ENCODE data around the gene KDM1B.

The KDM1B gene

DNA sequence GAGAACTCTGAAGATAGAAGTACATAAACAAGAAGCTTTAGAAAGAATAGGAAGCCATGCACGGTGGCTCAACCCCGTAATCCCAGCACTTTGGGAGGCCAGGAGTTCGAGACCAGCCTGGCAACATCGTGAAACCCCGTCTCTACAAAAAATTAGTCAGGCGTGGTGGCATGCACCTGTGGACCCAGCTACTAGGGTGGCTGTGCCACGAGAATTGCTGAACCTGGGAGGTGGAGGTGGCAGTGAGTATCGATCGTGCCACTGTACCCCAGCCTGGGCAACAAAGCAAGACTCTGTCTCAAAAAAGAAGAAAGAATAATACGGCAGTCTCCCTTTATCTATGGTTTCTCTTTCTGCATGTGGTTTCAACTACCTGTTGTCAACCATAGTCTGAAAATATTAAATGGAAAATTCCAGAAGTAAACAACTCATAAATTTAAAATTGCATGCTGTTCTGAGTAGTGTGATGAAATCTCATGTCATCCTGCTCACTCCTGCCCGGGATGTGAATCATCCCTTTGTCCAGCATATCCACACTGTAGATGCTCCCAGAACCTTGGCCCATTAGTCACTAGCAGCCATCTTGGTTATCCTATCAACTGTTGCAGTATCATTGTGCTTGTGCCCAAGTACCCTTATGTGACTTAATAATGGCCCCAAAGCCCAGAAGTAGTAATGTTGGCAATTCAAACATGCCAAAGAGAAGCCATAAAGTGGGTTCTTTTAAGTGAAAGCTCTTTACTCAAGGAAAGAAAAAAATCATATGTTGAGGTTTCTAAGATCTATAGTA lies 87.0 kb downstream of the KDM1B start:
- TF ChIP-seq TEAD4 (IDR thresholded peaks at IDR 0.05), result no peak
- no peak for TF ChIP-seq CREB1 (IDR thresholded peaks at IDR 0.05; ENCODE audit: low read depth)
- TF ChIP-seq EP300 (IDR thresholded peaks at IDR 0.05; ENCODE audit: borderline replicate concordance), result no peak
- TF ChIP-seq TAF1 (IDR thresholded peaks at IDR 0.05; ENCODE audit: low read depth), result no peak
- TF ChIP-seq, protein P1, sequence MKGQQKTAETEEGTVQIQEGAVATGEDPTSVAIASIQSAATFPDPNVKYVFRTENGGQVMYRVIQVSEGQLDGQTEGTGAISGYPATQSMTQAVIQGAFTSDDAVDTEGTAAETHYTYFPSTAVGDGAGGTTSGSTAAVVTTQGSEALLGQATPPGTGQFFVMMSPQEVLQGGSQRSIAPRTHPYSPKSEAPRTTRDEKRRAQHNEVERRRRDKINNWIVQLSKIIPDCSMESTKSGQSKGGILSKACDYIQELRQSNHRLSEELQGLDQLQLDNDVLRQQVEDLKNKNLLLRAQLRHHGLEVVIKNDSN (IDR thresholded peaks at IDR 0.05), result no peak
- no peak for TF ChIP-seq ZBTB7A (IDR thresholded peaks at IDR 0.05; ENCODE audit: low read depth)
- TF ChIP-seq NFIC (IDR thresholded peaks at IDR 0.05), result no peak
- no peak for TF ChIP-seq CEBPB (IDR thresholded peaks at IDR 0.05)
- TF ChIP-seq, protein P2, sequence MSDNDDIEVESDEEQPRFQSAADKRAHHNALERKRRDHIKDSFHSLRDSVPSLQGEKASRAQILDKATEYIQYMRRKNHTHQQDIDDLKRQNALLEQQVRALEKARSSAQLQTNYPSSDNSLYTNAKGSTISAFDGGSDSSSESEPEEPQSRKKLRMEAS (IDR thresholded peaks at IDR 0.05), result no peak
- TF ChIP-seq RAD21 (IDR thresholded peaks at IDR 0.05; ENCODE audit: low read depth), result no peak
- TF ChIP-seq, protein P3, sequence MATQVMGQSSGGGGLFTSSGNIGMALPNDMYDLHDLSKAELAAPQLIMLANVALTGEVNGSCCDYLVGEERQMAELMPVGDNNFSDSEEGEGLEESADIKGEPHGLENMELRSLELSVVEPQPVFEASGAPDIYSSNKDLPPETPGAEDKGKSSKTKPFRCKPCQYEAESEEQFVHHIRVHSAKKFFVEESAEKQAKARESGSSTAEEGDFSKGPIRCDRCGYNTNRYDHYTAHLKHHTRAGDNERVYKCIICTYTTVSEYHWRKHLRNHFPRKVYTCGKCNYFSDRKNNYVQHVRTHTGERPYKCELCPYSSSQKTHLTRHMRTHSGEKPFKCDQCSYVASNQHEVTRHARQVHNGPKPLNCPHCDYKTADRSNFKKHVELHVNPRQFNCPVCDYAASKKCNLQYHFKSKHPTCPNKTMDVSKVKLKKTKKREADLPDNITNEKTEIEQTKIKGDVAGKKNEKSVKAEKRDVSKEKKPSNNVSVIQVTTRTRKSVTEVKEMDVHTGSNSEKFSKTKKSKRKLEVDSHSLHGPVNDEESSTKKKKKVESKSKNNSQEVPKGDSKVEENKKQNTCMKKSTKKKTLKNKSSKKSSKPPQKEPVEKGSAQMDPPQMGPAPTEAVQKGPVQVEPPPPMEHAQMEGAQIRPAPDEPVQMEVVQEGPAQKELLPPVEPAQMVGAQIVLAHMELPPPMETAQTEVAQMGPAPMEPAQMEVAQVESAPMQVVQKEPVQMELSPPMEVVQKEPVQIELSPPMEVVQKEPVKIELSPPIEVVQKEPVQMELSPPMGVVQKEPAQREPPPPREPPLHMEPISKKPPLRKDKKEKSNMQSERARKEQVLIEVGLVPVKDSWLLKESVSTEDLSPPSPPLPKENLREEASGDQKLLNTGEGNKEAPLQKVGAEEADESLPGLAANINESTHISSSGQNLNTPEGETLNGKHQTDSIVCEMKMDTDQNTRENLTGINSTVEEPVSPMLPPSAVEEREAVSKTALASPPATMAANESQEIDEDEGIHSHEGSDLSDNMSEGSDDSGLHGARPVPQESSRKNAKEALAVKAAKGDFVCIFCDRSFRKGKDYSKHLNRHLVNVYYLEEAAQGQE (IDR thresholded peaks at IDR 0.05; ENCODE audit: low read depth), result no peak
- TF ChIP-seq FOXM1 (IDR thresholded peaks at IDR 0.05; ENCODE audit: borderline replicate concordance, low read depth), result no peak
- TF ChIP-seq EGR1 (IDR thresholded peaks at IDR 0.05), result no peak
- TF ChIP-seq TCF12 (IDR thresholded peaks at IDR 0.05; ENCODE audit: low read depth), result no peak
- no peak for TF ChIP-seq YY1 (IDR thresholded peaks at IDR 0.05; ENCODE audit: low read depth)

DNA sequence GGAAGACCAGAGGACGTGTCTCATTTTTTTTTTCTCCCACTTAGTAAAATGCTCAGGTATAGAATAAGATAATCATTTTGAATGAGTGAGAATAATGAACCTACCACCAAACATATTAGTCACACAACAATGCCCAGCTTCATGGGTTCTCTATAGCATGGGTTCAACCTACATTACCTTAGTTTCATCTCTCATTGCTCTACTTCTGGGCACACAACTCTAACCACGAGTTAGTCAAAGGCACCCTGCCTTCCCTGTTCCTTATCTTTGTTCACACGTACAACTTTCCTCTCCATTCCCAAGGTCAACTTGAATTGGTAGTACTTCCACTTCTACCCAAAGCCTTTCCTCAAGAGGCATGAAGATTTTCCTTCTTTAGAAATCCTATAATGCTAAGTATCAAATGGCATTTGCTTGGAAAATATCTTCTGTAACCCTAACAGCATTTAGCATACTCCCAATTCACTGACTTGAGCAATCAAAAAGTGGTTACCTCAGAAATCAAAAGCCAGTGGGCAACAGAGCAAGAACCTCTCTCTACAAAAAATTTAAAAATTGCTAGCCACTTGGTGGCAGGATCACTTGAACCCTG lies 88.2 kb downstream of the KDM1B start:
- TF ChIP-seq ZBTB7A (IDR thresholded peaks at IDR 0.05; ENCODE audit: low read depth) (no peak), NFIC (IDR thresholded peaks at IDR 0.05) (no peak), RAD21 (IDR thresholded peaks at IDR 0.05; ENCODE audit: low read depth) (no peak), TEAD4 (IDR thresholded peaks at IDR 0.05) (no peak), FOXM1 (IDR thresholded peaks at IDR 0.05; ENCODE audit: borderline replicate concordance, low read depth) (no peak), TAF1 (IDR thresholded peaks at IDR 0.05; ENCODE audit: low read depth) (no peak), EP300 (IDR thresholded peaks at IDR 0.05; ENCODE audit: borderline replicate concordance) (no peak), EGR1 (IDR thresholded peaks at IDR 0.05) (no peak), YY1 (IDR thresholded peaks at IDR 0.05; ENCODE audit: low read depth) (no peak), CEBPB (IDR thresholded peaks at IDR 0.05) (no peak), CREB1 (IDR thresholded peaks at IDR 0.05; ENCODE audit: low read depth) (no peak), TCF12 (IDR thresholded peaks at IDR 0.05; ENCODE audit: low read depth) (no peak)
- TF ChIP-seq, protein P2 (IDR thresholded peaks at IDR 0.05), result no peak
- TF ChIP-seq, protein P3 (IDR thresholded peaks at IDR 0.05; ENCODE audit: low read depth), result no peak
- TF ChIP-seq, protein P1 (IDR thresholded peaks at IDR 0.05), result no peak

DNA sequence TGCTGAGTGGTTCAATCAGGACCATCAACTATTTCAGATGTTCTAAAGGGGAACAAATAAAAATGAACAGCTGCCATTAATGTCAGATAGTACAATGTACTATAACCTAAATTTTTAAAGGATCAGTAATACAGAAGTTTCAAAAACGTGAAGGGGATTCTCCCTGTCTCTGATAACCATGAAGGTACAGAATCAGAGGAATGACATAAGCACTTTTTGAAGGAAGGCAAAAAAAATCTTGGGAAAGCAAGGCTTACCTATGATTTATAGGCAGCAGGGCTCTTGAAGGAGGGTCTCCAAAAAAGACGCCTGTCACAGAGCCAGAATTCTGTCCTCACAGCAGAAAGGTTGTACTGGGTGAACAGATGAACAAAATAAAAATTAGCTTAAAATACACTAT lies 89.0 kb downstream of the KDM1B start:
- TF ChIP-seq EP300 (IDR thresholded peaks at IDR 0.05; ENCODE audit: borderline replicate concordance) (no peak), CEBPB (IDR thresholded peaks at IDR 0.05) (no peak), YY1 (IDR thresholded peaks at IDR 0.05; ENCODE audit: low read depth) (no peak), ZBTB7A (IDR thresholded peaks at IDR 0.05; ENCODE audit: low read depth) (no peak), FOXM1 (IDR thresholded peaks at IDR 0.05; ENCODE audit: borderline replicate concordance, low read depth) (no peak), TCF12 (IDR thresholded peaks at IDR 0.05; ENCODE audit: low read depth) (no peak), CREB1 (IDR thresholded peaks at IDR 0.05; ENCODE audit: low read depth) (no peak), NFIC (IDR thresholded peaks at IDR 0.05) (no peak), RAD21 (IDR thresholded peaks at IDR 0.05; ENCODE audit: low read depth) (no peak), EGR1 (IDR thresholded peaks at IDR 0.05) (no peak), TAF1 (IDR thresholded peaks at IDR 0.05; ENCODE audit: low read depth) (no peak), TEAD4 (IDR thresholded peaks at IDR 0.05) (no peak)
- TF ChIP-seq, protein P2 (IDR thresholded peaks at IDR 0.05), result no peak
- TF ChIP-seq, protein P1 (IDR thresholded peaks at IDR 0.05), result no peak
- TF ChIP-seq, protein P3 (IDR thresholded peaks at IDR 0.05; ENCODE audit: low read depth), result no peak
